SK-N-SH treated with all-trans-retinoic acid at 6 μM for 48 hours (cell line): ENCODE measurements around the gene MFSD8.

Experiments used
- ATAC-seq: fragments of 200-7000 bp; cut with Tn5 transposase; 3 replicates; pipeline ENCODE4 v1.9.1; 2020; ENCODE audit warnings: mild to moderate bottlenecking, moderate library complexity
- ARNTL ChIP-seq: fragments of 450-650 bp; formaldehyde crosslinking; IDR thresholded peaks from 2 replicates; pipeline ENCODE4 v1.5.0; 2020; ENCODE audit warnings: low read depth, mild to moderate bottlenecking, moderate library complexity, borderline replicate concordance
- BACH2 ChIP-seq: fragments of 250-450 bp; sonication (Bioruptor Pico); IDR thresholded peaks from 2 replicates; pipeline ENCODE4 v1.9.0; 2021; ENCODE audit warnings: mild to moderate bottlenecking, borderline replicate concordance
- CREB5 ChIP-seq: fragments of 250-450 bp; sonication (Bioruptor Pico); IDR thresholded peaks from 2 replicates; pipeline ENCODE4 v1.5.1; 2020; ENCODE audit warnings: low read depth, mild to moderate bottlenecking, moderate library complexity
- CSDC2 ChIP-seq: fragments of 250-450 bp; sonication (Bioruptor Pico); IDR thresholded peaks from 2 replicates; pipeline ENCODE4 v1.5.0; 2020; ENCODE audit warnings: mild to moderate bottlenecking, moderate library complexity
- CSRNP3 ChIP-seq: fragments of 250-450 bp; sonication (Bioruptor Pico); IDR thresholded peaks from 2 replicates; pipeline ENCODE4 v1.5.1; 2021; ENCODE audit warnings: mild to moderate bottlenecking, moderate library complexity
- ESRRG ChIP-seq: fragments of 250-450 bp; sonication (Bioruptor Pico); IDR thresholded peaks from 2 replicates; pipeline ENCODE4 v1.6.1; 2021; ENCODE audit warnings: mild to moderate bottlenecking
- GLIS3 ChIP-seq: fragments of 250-450 bp; sonication (Bioruptor Pico); IDR thresholded peaks from 2 replicates; pipeline ENCODE4 v1.5.0; 2020; ENCODE audit warnings: mild to moderate bottlenecking, moderate library complexity
- ISL1 ChIP-seq: fragments of 250-450 bp; sonication (Bioruptor Pico); IDR thresholded peaks from 2 replicates; pipeline ENCODE4 v2.1.2; 2022; ENCODE audit warnings: mild to moderate bottlenecking, moderate library complexity
- OSR1 ChIP-seq: fragments of 250-450 bp; sonication (Bioruptor Pico); IDR thresholded peaks from 2 replicates; pipeline ENCODE4 v1.8.0; 2022; ENCODE audit warnings: moderate library complexity, mild to moderate bottlenecking, inconsistent platforms
- PPARA ChIP-seq: fragments of 250-450 bp; sonication (Bioruptor Pico); IDR thresholded peaks from 2 replicates; pipeline ENCODE4 v1.5.0; 2020; ENCODE audit warnings: mild to moderate bottlenecking, borderline replicate concordance
- SNAI2 ChIP-seq: fragments of 250-450 bp; sonication (Bioruptor Pico); IDR thresholded peaks from 2 replicates; pipeline ENCODE4 v1.5.0; 2020; ENCODE audit warnings: mild to moderate bottlenecking, moderate library complexity
- TCF4 ChIP-seq: fragments of 250-450 bp; sonication (Bioruptor Pico); IDR thresholded peaks from 2 replicates; pipeline ENCODE4 v1.8.0; 2021; ENCODE audit warnings: mild to moderate bottlenecking, moderate library complexity, borderline replicate concordance
- TOX ChIP-seq: fragments of 250-450 bp; sonication (Bioruptor Pico); IDR thresholded peaks from 2 replicates; pipeline ENCODE4 v1.8.0; 2021; ENCODE audit warnings: mild to moderate bottlenecking, moderate library complexity, borderline replicate concordance
- TSHZ2 ChIP-seq: fragments of 250-450 bp; sonication (Bioruptor Pico); IDR thresholded peaks from 2 replicates; pipeline ENCODE4 v1.5.0; 2020; ENCODE audit warnings: mild to moderate bottlenecking, moderate library complexity
- ZFP30 ChIP-seq: fragments of 450-650 bp; formaldehyde crosslinking; IDR thresholded peaks from 2 replicates; pipeline ENCODE4 v1.5.0; 2022; ENCODE audit warnings: mild to moderate bottlenecking, moderate library complexity
- ZNF70 ChIP-seq: fragments of 450-650 bp; formaldehyde crosslinking; IDR thresholded peaks from 2 replicates; pipeline ENCODE4 v1.5.0; 2020; ENCODE audit warnings: mild to moderate bottlenecking, moderate library complexity
- ZNF8 ChIP-seq: fragments of 450-650 bp; formaldehyde crosslinking; IDR thresholded peaks from 2 replicates; pipeline ENCODE4 v1.5.0; 2020; ENCODE audit warnings: mild to moderate bottlenecking, moderate library complexity

MFSD8 gene

GRCh38 chr4:127896528-127896927 lies 68.4 kb downstream of the MFSD8 start (continued):
- no peak for TF ChIP-seq CSRNP3
- TF ChIP-seq, all 23 proteins: peak for 0

GRCh38 chr4:127896069-127896468 lies 68.9 kb downstream of the MFSD8 start:
- ATAC-seq: no peak
- no peak for TF ChIP-seq ZFP30 (CRISPR knock-in tag)
- TF ChIP-seq TSHZ2 (CRISPR knock-in tag): no peak
- TF ChIP-seq SNAI2 (CRISPR knock-in tag): no peak
- no peak for TF ChIP-seq ESRRG
- no peak for TF ChIP-seq BACH2 (CRISPR knock-in tag)
- no peak for TF ChIP-seq ISL1 (CRISPR knock-in tag)
- no peak for TF ChIP-seq CSRNP3
- TF ChIP-seq CREB5 (CRISPR knock-in tag): no peak
- no peak for TF ChIP-seq GLIS3 (CRISPR knock-in tag)
- no peak for TF ChIP-seq TOX
- no peak for TF ChIP-seq ARNTL (CRISPR knock-in tag)

- no peak for TF ChIP-seq TOX
- no peak for TF ChIP-seq PPARA (CRISPR knock-in tag)
- peak; percentile 40; the same call in 1 of the 2 replicates for TF ChIP-seq ISL1 (CRISPR knock-in tag)
- TF ChIP-seq CSDC2: no peak
Measured at GRCh38 chr4:127889903-127890302, 75.1 kb downstream of the MFSD8 start.

GRCh38 chr4:127888559-127888958 lies 76.4 kb downstream of the MFSD8 start:
- no peak for ATAC-seq
- TF ChIP-seq ZNF70 (CRISPR knock-in tag): peak; percentile 88
- no peak for TF ChIP-seq GLIS3 (CRISPR knock-in tag)

More at GRCh38 chr4:127889903-127890302, 75.1 kb downstream of the MFSD8 start:
- peak; percentile 76 for ATAC-seq

- ATAC-seq: no peak
- TF ChIP-seq ZNF8 (no peak), GLIS3 (CRISPR knock-in tag) (no peak), CSRNP3 (no peak), OSR1 (no peak), TCF4 (CRISPR knock-in tag) (no peak), TOX (no peak)
Measured at GRCh38 chr4:127881563-127881864, 83.5 kb downstream of the MFSD8 start.
